Measurements from ENCODE around the gene RNF148.

The RNF148 gene

GRCh38 chr7:122702872-122703510, at the start of gene RNF148:
RNF148 (minus strand) TSS chr7:122702922; CDS start chr7:122702750, 172 bp downstream.
- DNase-seq: no peak

GRCh38 chr7:122750389-122750788, 47.7 kb upstream of the RNF148 start:
- no peak for DNase-seq

- DNase-seq: no peak
Observed at GRCh38 chr7:122748195-122748594, 45.5 kb upstream of the RNF148 start.

- DNase-seq: peak; percentile 66
Observed at GRCh38 chr7:122746948-122747347, 44.2 kb upstream of the RNF148 start.

GRCh38 chr7:122743211-122743610, 40.5 kb upstream of the RNF148 start:
- no peak for DNase-seq

- DNase-seq: no peak
Observed at GRCh38 chr7:122738947-122739346, 36.2 kb upstream of the RNF148 start.

GRCh38 chr7:122736183-122736582, 33.5 kb upstream of the RNF148 start:
- no peak for DNase-seq

GRCh38 chr7:122727759-122728158, 25.0 kb upstream of the RNF148 start:
- no peak for DNase-seq

GRCh38 chr7:122727354-122727753, 24.6 kb upstream of the RNF148 start:
- no peak for DNase-seq

- DNase-seq: no peak
Observed at GRCh38 chr7:122726881-122727280, 24.2 kb upstream of the RNF148 start.

GRCh38 chr7:122724366-122724765, 21.6 kb upstream of the RNF148 start:
- DNase-seq: peak; percentile 60

GRCh38 chr7:122719010-122719578, 16.4 kb upstream of the RNF148 start:
- no peak for DNase-seq

- DNase-seq: no peak
Observed at GRCh38 chr7:122717356-122718089, 14.8 kb upstream of the RNF148 start.

- DNase-seq: no peak
Observed at GRCh38 chr7:122715183-122715582, 12.5 kb upstream of the RNF148 start.

GRCh38 chr7:122710916-122711315, 8.2 kb upstream of the RNF148 start:
- DNase-seq: no peak

GRCh38 chr7:122709930-122710646, 7.4 kb upstream of the RNF148 start:
- DNase-seq: no peak

- no peak for DNase-seq
Observed at GRCh38 chr7:122706836-122707235, 4.1 kb upstream of the RNF148 start.

- DNase-seq: no peak
Observed at GRCh38 chr7:122699017-122699416, 3.7 kb downstream of the RNF148 start, which contains the start of gene RNF133. RNF133 (minus strand) TSS chr7:122699117; CDS start chr7:122698918, 199 bp downstream.

- no peak for DNase-seq
Observed at GRCh38 chr7:122695816-122696215, 6.9 kb downstream of the RNF148 start.

- no peak for DNase-seq
Observed at GRCh38 chr7:122694697-122695096, 8.0 kb downstream of the RNF148 start.

- no peak for DNase-seq
Observed at GRCh38 chr7:122692769-122693309, 9.9 kb downstream of the RNF148 start.

GRCh38 chr7:122691569-122692235, 11.0 kb downstream of the RNF148 start:
- DNase-seq: no peak

Data from NCI-H1436 treated with DMSO at 0.1 percent for 48 hours (cell line).